Esophagus (tissue), 2 donors: ENCODE data around the gene VAC14. TPM values are rescaled to one million over a fixed set of nuclear protein-coding genes. Genes with fewer than 3 reads are reported as not detected.

Experiments
- H3K27ac ChIP-seq, 2 donors: one replicate each; pipeline ENCODE4 v1.5.1; 2013; ENCODE audit warnings: low read depth in 2 of 2, mild to moderate bottlenecking in 2 of 2, inconsistent platforms in 1 of 2, low read length in 1 of 2, moderate library complexity in 1 of 2
- H3K27me3 ChIP-seq, 2 donors: one replicate each; pipeline ENCODE4 v1.6.1; 2013; ENCODE audit warnings: low read length in 2 of 2, control low read depth in 1 of 2, mild to moderate bottlenecking in 1 of 2; ENCODE audit not compliant: insufficient read depth in 2 of 2, control insufficient read depth in 1 of 2
- H3K36me3 ChIP-seq, 2 donors: one replicate each; pipeline ENCODE4 v1.6.1; 2013; ENCODE audit warnings: low read length in 1 of 2; ENCODE audit not compliant: control insufficient read depth in 2 of 2, insufficient read depth in 2 of 2
- H3K4me1 ChIP-seq, 2 donors: one replicate each; pipeline ENCODE4 v1.6.1; 2013; ENCODE audit warnings: low read length in 1 of 2; ENCODE audit not compliant: control insufficient read depth in 2 of 2, insufficient read depth in 2 of 2
- H3K4me3 ChIP-seq, 2 donors: one replicate each; pipeline ENCODE4 v1.5.1; 2013; ENCODE audit warnings: low read length in 2 of 2, mild to moderate bottlenecking in 2 of 2, low read depth in 1 of 2, moderate library complexity in 1 of 2
- H3K9me3 ChIP-seq, 2 donors: one replicate each; pipeline ENCODE4 v1.6.1; 2013; ENCODE audit warnings: mild to moderate bottlenecking in 2 of 2, low read depth in 1 of 2, low read length in 1 of 2, moderate library complexity in 1 of 2; ENCODE audit not compliant: control insufficient read depth in 2 of 2, insufficient read depth in 1 of 2
- WGBS, 2 donors: extraction: QIAGEN DNeasy Blood & Tissue Kit; methylation state at CpG; one replicate each; pipeline ENCODE4 v1.1.7; 2013; 5-methylcytosine and 5-hydroxymethylcytosine counted together
- polyA plus RNA-seq, 2 donors: library from polyadenylated mRNA; stranded (reverse); fragments of 200-250 nt; gene quantifications; one replicate each; pipeline ENCODE4 v1.2.3, GENCODE V29; 2013
- donor health status: healthy with polysubstance abuse.
- donor health status: Bipolar disorder and iron deficiency.

Gene VAC14
- polyA plus RNA-seq, 2 donors, result 24.8 to 31.3 TPM

GRCh38 chr16:70777496-70777895 lies 23.5 kb downstream of the VAC14 start:
- 89 to 91% methylated on average over 9 of the region's 9 CpGs for WGBS, 2 donors
- peaks cover 19 to 23% of the 10 kb centered on the region in 2 donors for H3K36me3 ChIP-seq

GRCh38 chr16:70775399-70775798 lies 25.6 kb downstream of the VAC14 start:
- Histone ChIP-seq H3K36me3 (peaks cover 6 to 17% of the 10 kb centered on the region in 2 donors), H3K27ac (no peak overlapping the region), H3K9me3 (no peaks in the 10 kb centered on the region), H3K4me3 (no peak overlapping the region), H3K4me1 (no peaks in the 10 kb centered on the region), H3K27me3 (no peaks in the 10 kb centered on the region)
- WGBS, 2 donors, result 92 to 95% methylated on average over 4 of the region's 4 CpGs

More at GRCh38 chr16:70777496-70777895, 23.5 kb downstream of the VAC14 start:
- no peaks in the 10 kb centered on the region for H3K9me3 ChIP-seq
- H3K4me1 ChIP-seq, result peaks cover 0 to 2% of the 10 kb centered on the region in 2 donors
- no peak overlapping the region for H3K4me3 ChIP-seq
- no peak overlapping the region for H3K27ac ChIP-seq
- no peaks in the 10 kb centered on the region for H3K27me3 ChIP-seq

GRCh38 chr16:70774261-70774660 lies 26.7 kb downstream of the VAC14 start:
- Histone ChIP-seq H3K27me3 (no peaks in the 10 kb centered on the region), H3K36me3 (peaks cover 3 to 17% of the 10 kb centered on the region in 2 donors), H3K4me3 (no peak overlapping the region), H3K9me3 (no peaks in the 10 kb centered on the region), H3K4me1 (peaks cover 0 to 7% of the 10 kb centered on the region in 2 donors), H3K27ac (no peak overlapping the region)
- WGBS, 2 donors, result 94% methylated on average over 13 of the region's 13 CpGs

GRCh38 chr16:70772493-70772892 lies 28.5 kb downstream of the VAC14 start:
- H3K27ac ChIP-seq, result no peak overlapping the region
- H3K36me3 ChIP-seq, result peaks cover 3 to 13% of the 10 kb centered on the region in 2 donors
- H3K27me3 ChIP-seq, result no peaks in the 10 kb centered on the region
- no peak overlapping the region for H3K4me3 ChIP-seq
- 85 to 92% methylated on average over 1 of the region's 1 CpG for WGBS, 2 donors
- peaks cover 0 to 17% of the 10 kb centered on the region in 2 donors for H3K4me1 ChIP-seq
- H3K9me3 ChIP-seq, result no peaks in the 10 kb centered on the region

- H3K27me3 ChIP-seq, result no peaks in the 10 kb centered on the region
- no peak overlapping the region for H3K4me3 ChIP-seq
- peaks cover 0 to 17% of the 10 kb centered on the region in 2 donors for H3K4me1 ChIP-seq
- H3K36me3 ChIP-seq, result peaks cover 9 to 11% of the 10 kb centered on the region in 2 donors
- WGBS, 2 donors, result 33 to 42% methylated on average over 15 of the region's 15 CpGs
- H3K27ac ChIP-seq, result no peak overlapping the region
- H3K9me3 ChIP-seq, result no peaks in the 10 kb centered on the region
These were observed 30.1 kb downstream of the VAC14 start for GRCh38 chr16:70770626-70771552.

GRCh38 chr16:70770291-70770625 lies 30.7 kb downstream of the VAC14 start:
- no peak overlapping the region for H3K4me3 ChIP-seq
- no peak overlapping the region for H3K27ac ChIP-seq
- peaks cover 0 to 17% of the 10 kb centered on the region in 2 donors for H3K4me1 ChIP-seq
- peaks cover 9 to 11% of the 10 kb centered on the region in 2 donors for H3K36me3 ChIP-seq
- WGBS, 2 donors, result 90 to 95% methylated on average over 9 of the region's 9 CpGs
- no peaks in the 10 kb centered on the region for H3K27me3 ChIP-seq
- H3K9me3 ChIP-seq, result no peaks in the 10 kb centered on the region

GRCh38 chr16:70769761-70770160 lies 31.2 kb downstream of the VAC14 start:
- Histone ChIP-seq H3K27me3 (no peaks in the 10 kb centered on the region), H3K4me1 (peaks cover 0 to 17% of the 10 kb centered on the region in 2 donors), H3K4me3 (no peak overlapping the region), H3K9me3 (no peaks in the 10 kb centered on the region), H3K27ac (peak overlapping the region in 1 of 2 donors; percentile 24), H3K36me3 (peaks cover 9 to 11% of the 10 kb centered on the region in 2 donors)
- 54 to 88% methylated on average over 8 of the region's 8 CpGs for WGBS, 2 donors

- peaks cover 7 to 11% of the 10 kb centered on the region in 2 donors for H3K36me3 ChIP-seq
- H3K4me3 ChIP-seq, result no peak overlapping the region
These were observed 31.8 kb downstream of the VAC14 start for GRCh38 chr16:70769131-70769530.

GRCh38 chr16:70768203-70768580 lies 32.8 kb downstream of the VAC14 start:
- WGBS, 2 donors, result 39 to 56% methylated on average over 5 of the region's 5 CpGs
- no peaks in the 10 kb centered on the region for H3K27me3 ChIP-seq
- peak overlapping the region; percentile 72 to 84 for H3K27ac ChIP-seq
- H3K36me3 ChIP-seq, result peaks cover 5 to 11% of the 10 kb centered on the region in 2 donors
- no peaks in the 10 kb centered on the region for H3K9me3 ChIP-seq
- no peak overlapping the region for H3K4me3 ChIP-seq
- peaks cover 0 to 17% of the 10 kb centered on the region in 2 donors for H3K4me1 ChIP-seq

More at GRCh38 chr16:70769131-70769530, 31.8 kb downstream of the VAC14 start:
- WGBS, 2 donors, result 64 to 76% methylated on average over 8 of the region's 8 CpGs
- H3K9me3 ChIP-seq, result no peaks in the 10 kb centered on the region
- no peaks in the 10 kb centered on the region for H3K27me3 ChIP-seq
- H3K4me1 ChIP-seq, result peaks cover 0 to 17% of the 10 kb centered on the region in 2 donors
- no peak overlapping the region for H3K27ac ChIP-seq
